ENCODE results near the gene NLRP1.

Gene NLRP1

DNA sequence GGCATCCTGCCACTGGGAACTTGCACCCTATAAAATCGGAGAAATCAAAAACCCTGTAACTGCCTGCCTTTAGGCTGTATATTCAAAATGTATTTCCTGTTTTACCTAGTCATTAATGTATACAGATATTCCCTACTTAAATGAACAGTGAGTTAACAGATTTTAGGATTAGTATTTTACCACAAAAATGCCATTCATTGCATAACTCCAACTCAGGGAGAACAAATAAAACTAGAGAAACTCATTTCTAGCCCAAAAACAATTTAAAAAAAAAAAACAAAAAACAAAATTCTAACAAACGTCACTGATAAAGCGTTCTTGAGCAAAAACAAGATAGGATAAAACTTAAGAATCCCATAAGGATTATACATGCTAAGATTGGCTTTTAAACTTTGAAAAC lies 111.8 kb downstream of the NLRP1 start:
- TF ChIP-seq POLR2A (IDR thresholded peaks at IDR 0.05; ENCODE audit: low read length) = peak; percentile 5
- no peak for TF ChIP-seq GATA1 (IDR thresholded peaks at IDR 0.05; ENCODE audit: low read depth, low read length)
- no peak for DNase-seq

DNA sequence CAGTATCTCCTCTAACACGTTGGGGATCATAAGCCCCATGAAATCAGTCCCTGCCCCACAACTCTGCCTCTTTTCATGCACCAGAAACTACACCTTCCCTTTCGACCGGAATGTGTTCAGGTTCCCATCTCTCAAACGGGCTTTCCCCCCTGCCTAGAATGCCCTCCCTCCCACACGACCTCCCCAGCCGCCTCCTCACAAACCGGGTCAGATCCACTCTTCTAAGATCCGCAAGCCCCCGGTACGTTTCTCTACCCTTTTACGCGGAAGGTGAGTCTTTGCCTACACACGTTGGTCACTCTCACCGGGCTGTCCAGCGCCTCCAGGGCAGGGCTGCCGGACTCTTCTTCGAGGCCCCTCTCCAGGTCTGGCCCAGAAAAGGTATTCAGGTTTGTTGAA lies 116.2 kb downstream of the NLRP1 start:
- TF ChIP-seq GATA1 (IDR thresholded peaks at IDR 0.05; ENCODE audit: low read depth, low read length) (no peak), POLR2A (IDR thresholded peaks at IDR 0.05; ENCODE audit: low read length) (no peak)
- peak; percentile 44 to 57 for DNase-seq

GRCh38 chr17:5467416-5467815 lies 116.9 kb downstream of the NLRP1 start:
- no peak for DNase-seq
- TF ChIP-seq GATA1 (IDR thresholded peaks at IDR 0.05; ENCODE audit: low read depth, low read length) (no peak), POLR2A (IDR thresholded peaks at IDR 0.05; ENCODE audit: low read length) (no peak)

DNA sequence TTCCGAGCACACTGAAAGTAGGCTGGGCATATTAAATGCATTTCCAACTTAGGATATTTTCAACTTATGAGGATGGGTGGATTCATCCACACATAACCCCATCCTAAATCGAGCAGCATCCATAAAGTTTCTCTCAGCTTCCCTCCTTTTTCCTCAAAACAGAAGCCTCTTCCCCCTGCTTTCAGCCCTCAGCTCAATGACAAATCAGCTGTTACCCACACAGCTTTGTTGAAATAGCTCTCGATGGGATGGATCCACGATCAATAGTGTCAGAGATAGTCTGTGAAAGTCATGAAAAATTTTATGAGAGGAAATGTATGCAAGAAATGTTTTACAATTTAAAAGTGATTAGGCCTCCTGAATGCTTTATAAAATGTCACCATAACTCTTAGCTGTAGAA lies 118.0 kb downstream of the NLRP1 start:
- no peak for TF ChIP-seq POLR2A (IDR thresholded peaks at IDR 0.05; ENCODE audit: low read length)
- no peak for DNase-seq

GRCh38 chr17:5464717-5465507 lies 119.4 kb downstream of the NLRP1 start:
- TF ChIP-seq POLR2A (IDR thresholded peaks at IDR 0.05; ENCODE audit: low read length) (no peak), GATA1 (IDR thresholded peaks at IDR 0.05; ENCODE audit: low read depth, low read length) (no peak)
- DNase-seq = no peak
